K562 (cell line): ENCODE data around the gene NYAP1.
A peak's percentile ranks its signal among the peaks of the same experiment; 100 is the strongest.

ENCODE experiments used
- ATF3 ChIP-seq, 2 experiments: fragments of 450-650 bp in 1 of 2; sonication (generic) in 1 of 2; formaldehyde crosslinking in 1 of 2; IDR thresholded peaks in 1 of 2; conservative IDR thresholded peaks in 1 of 2; 2 replicates each; pipeline versions ENCODE4 v1.6.1 to v1.8.1; 2016 to 2023; ENCODE audit warnings: mild to moderate bottlenecking in 2 of 2, moderate library complexity in 2 of 2, inconsistent platforms in 1 of 2, missing genetic modification reagents in 1 of 2
- GATAD2A ChIP-seq: fragments of 450-650 bp; IDR thresholded peaks from 2 replicates; pipeline ENCODE4 v1.6.1; 2017
- MAFF ChIP-seq: IDR thresholded peaks from 2 replicates; pipeline ENCODE4 v1.6.1; 2012; ENCODE audit warnings: low read length, improper control_type of control experiment
- NFYB ChIP-seq: IDR thresholded peaks from 2 replicates; pipeline ENCODE4 v1.6.1; 2011; ENCODE audit warnings: mild to moderate bottlenecking, moderate library complexity; ENCODE audit not compliant: insufficient read length; ENCODE audit errors: extremely low read depth
- POLR2A ChIP-seq: fragments of 450-650 bp; conservative IDR thresholded peaks from 2 replicates; pipeline ENCODE4 v1.6.1; 2016
- PRDM10 ChIP-seq: fragments of 450-650 bp; IDR thresholded peaks from 2 replicates; pipeline ENCODE4 v1.6.1; 2018; ENCODE audit not compliant: partially characterized antibody
- RAD21 ChIP-seq, 2 experiments: fragments of 250-450 bp in 1 of 2; fragments of 450-650 bp in 1 of 2; sonication (Bioruptor Pico) in 1 of 2; formaldehyde crosslinking in 1 of 2; IDR thresholded peaks in 1 of 2; conservative IDR thresholded peaks in 1 of 2; 2 replicates each; pipeline versions ENCODE4 v1.4.0 to v1.8.0; 2020 to 2022; ENCODE audit warnings: mild to moderate bottlenecking in 2 of 2, moderate library complexity in 1 of 2
- RAD51 ChIP-seq: fragments of 450-650 bp; IDR thresholded peaks from 2 replicates; pipeline ENCODE4 v1.7.1; 2016; ENCODE audit warnings: low read depth, mild to moderate bottlenecking, borderline replicate concordance
- TFAP4 ChIP-seq: sonication (generic); formaldehyde crosslinking; IDR thresholded peaks from 2 replicates; pipeline ENCODE4 v1.8.0; 2022; ENCODE audit warnings: missing genetic modification reagents, mild to moderate bottlenecking, moderate library complexity, borderline replicate concordance
- TRIM24 ChIP-seq, 2 experiments: fragments of 450-650 bp; IDR thresholded peaks; 2 replicates each; pipeline ENCODE4 v1.6.1; 2016
- USF2 ChIP-seq: sonication (generic); formaldehyde crosslinking; IDR thresholded peaks from 2 replicates; pipeline ENCODE4 v1.5.0; 2020; ENCODE audit warnings: missing genetic modification reagents

GRCh38 chr7:100483722-100484672 lies at the start of gene NYAP1:
- TF ChIP-seq POLR2A (no peak), RAD21 (CRISPR knock-in tag; conservative IDR thresholded peaks at IDR 0.05 in 1 of 2, IDR thresholded peaks at IDR 0.05 in 1 of 2) (no peak), USF2 (CRISPR knock-in tag) (no peak), TFAP4 (no peak), PRDM10 (peak; percentile 84), ATF3 (IDR thresholded peaks at IDR 0.05) (no peak), ATF3 (CRISPR knock-in tag; conservative IDR thresholded peaks at IDR 0.05) (no peak), MAFF (no peak), TRIM24 (IDR thresholded peaks at IDR 0.05) (no peak), NFYB (no peak), RAD51 (no peak), GATAD2A (no peak)
